ENCODE results near the gene BRPF1. TPM values are rescaled to one million over a fixed set of nuclear protein-coding genes. Genes with fewer than 3 reads are reported as not detected.

BRPF1 gene
- total RNA-seq, 1 donor from 2014 or later: 28.0 TPM

- no peak overlapping the region for H3K27ac Mint-ChIP-seq
- no peak for DNase-seq (ENCODE audit: extremely low spot score, unreplicated experiment)
Observed at GRCh38 chr3:9745521-9745920, 14.0 kb downstream of the BRPF1 start.

GRCh38 chr3:9746330-9746729 lies 14.8 kb downstream of the BRPF1 start:
- DNase-seq (ENCODE audit: extremely low spot score, unreplicated experiment): no peak
- Mint-ChIP-seq H3K27me3 (no peaks in the 10 kb centered on the region), H3K4me3 (no peak overlapping the region), H3K27ac (no peak overlapping the region), H3K4me1 (ENCODE audit: unreplicated experiment) (peaks cover 17% of the 10 kb centered on the region), H3K9me3 (no peaks in the 10 kb centered on the region), H3K36me3 (peaks cover 12% of the 10 kb centered on the region)
- TF ChIP-seq CTCF (conservative IDR thresholded peaks at IDR 0.05): no peak

More at GRCh38 chr3:9745521-9745920, 14.0 kb downstream of the BRPF1 start:
- Mint-ChIP-seq H3K4me3 (no peak overlapping the region), H3K36me3 (peaks cover 12% of the 10 kb centered on the region), H3K27me3 (no peaks in the 10 kb centered on the region), H3K9me3 (no peaks in the 10 kb centered on the region), H3K4me1 (ENCODE audit: unreplicated experiment) (peaks cover 11% of the 10 kb centered on the region)
- no peak for TF ChIP-seq CTCF (conservative IDR thresholded peaks at IDR 0.05)

- TF ChIP-seq CTCF (conservative IDR thresholded peaks at IDR 0.05): no peak
- Mint-ChIP-seq H3K36me3 (peaks cover 17% of the 10 kb centered on the region), H3K27ac (no peak overlapping the region), H3K9me3 (no peaks in the 10 kb centered on the region), H3K4me3 (peak overlapping the region; percentile 26), H3K4me1 (ENCODE audit: unreplicated experiment) (peaks cover 24% of the 10 kb centered on the region), H3K27me3 (no peaks in the 10 kb centered on the region)
- no peak for DNase-seq (ENCODE audit: extremely low spot score, unreplicated experiment)
Observed at GRCh38 chr3:9747267-9747666, 15.7 kb downstream of the BRPF1 start.

- Mint-ChIP-seq H3K4me1 (ENCODE audit: unreplicated experiment) (peaks cover 24% of the 10 kb centered on the region), H3K27ac (no peak overlapping the region), H3K4me3 (peak overlapping the region; percentile 47), H3K27me3 (no peaks in the 10 kb centered on the region), H3K9me3 (no peaks in the 10 kb centered on the region), H3K36me3 (peaks cover 17% of the 10 kb centered on the region)
- DNase-seq (ENCODE audit: extremely low spot score, unreplicated experiment): no peak
- TF ChIP-seq CTCF (conservative IDR thresholded peaks at IDR 0.05): no peak
Observed at GRCh38 chr3:9748031-9748430, 16.5 kb downstream of the BRPF1 start.

GRCh38 chr3:9749296-9749644 lies 17.7 kb downstream of the BRPF1 start:
- Mint-ChIP-seq H3K27me3 (no peaks in the 10 kb centered on the region), H3K4me1 (ENCODE audit: unreplicated experiment) (peaks cover 24% of the 10 kb centered on the region), H3K4me3 (peak overlapping the region; percentile 100), H3K27ac (peak overlapping the region; percentile 98), H3K9me3 (no peaks in the 10 kb centered on the region), H3K36me3 (peaks cover 17% of the 10 kb centered on the region)
- no peak for TF ChIP-seq CTCF (conservative IDR thresholded peaks at IDR 0.05)
- DNase-seq (ENCODE audit: extremely low spot score, unreplicated experiment): no peak

Data from type B pancreatic cell (in vitro differentiated cells).